Lung (tissue), 12 donors: ENCODE data around the gene THRB. TPM values are rescaled to one million over a fixed set of nuclear protein-coding genes. Genes with fewer than 3 reads are reported as not detected.

ENCODE experiments used
- ATAC-seq: fragments of 200-7000 bp; cut with Tn5 transposase; one replicate; pipeline ENCODE4 v1.9.1; 2020; ENCODE audit warnings: moderate number of reproducible peaks; ENCODE audit not compliant: insufficient read depth, low FRiP score
- DNase-seq, 3 donors: peaks; one replicate each; pipeline ENCODE4 v3.0.0-alpha.2; 2013 to 2017
- H3K27ac ChIP-seq, 2 donors: one replicate each; pipeline ENCODE4 v1.5.1; 2013; ENCODE audit warnings: mild to moderate bottlenecking in 2 of 2, moderate library complexity in 2 of 2, control low read depth in 1 of 2, inconsistent platforms in 1 of 2, low read depth in 1 of 2, low read length in 1 of 2
- H3K27me3 ChIP-seq, 3 donors: one replicate each; pipeline ENCODE4 v1.5.1; 2013; ENCODE audit warnings: low read length in 2 of 3; ENCODE audit not compliant: control insufficient read depth in 3 of 3, insufficient read depth in 3 of 3
- H3K36me3 ChIP-seq, 4 donors: one replicate each; pipeline ENCODE4 v1.5.1; 2013; ENCODE audit warnings: low read length in 4 of 4, mild to moderate bottlenecking in 1 of 4, moderate library complexity in 1 of 4; ENCODE audit not compliant: control insufficient read depth in 4 of 4, insufficient read depth in 4 of 4
- H3K4me1 ChIP-seq, 5 donors: one replicate each; pipeline ENCODE4 v1.5.1; 2013; ENCODE audit warnings: low read length in 5 of 5, mild to moderate bottlenecking in 2 of 5, moderate library complexity in 1 of 5; ENCODE audit not compliant: control insufficient read depth in 5 of 5, insufficient read depth in 5 of 5
- H3K4me3 ChIP-seq: one replicate; pipeline ENCODE4 v1.5.1; 2013; ENCODE audit warnings: mild to moderate bottlenecking, control low read depth, moderate library complexity
- H3K9ac ChIP-seq, 2 donors: one replicate each; pipeline ENCODE4 v1.5.1; 2013; ENCODE audit warnings: low read length in 2 of 2, control low read depth in 1 of 2; ENCODE audit not compliant: insufficient read depth in 1 of 2
- H3K9me3 ChIP-seq, 4 donors: one replicate each; pipeline ENCODE4 v1.5.1; 2013; ENCODE audit warnings: low read length in 3 of 4, mild to moderate bottlenecking in 1 of 4, moderate library complexity in 1 of 4; ENCODE audit not compliant: control insufficient read depth in 4 of 4, insufficient read depth in 3 of 4
- WGBS, 2 donors: extraction: QIAGEN DNeasy Blood & Tissue Kit; methylation state at CpG; one replicate each; pipeline ENCODE4 v1.1.7; 2013; 5-methylcytosine and 5-hydroxymethylcytosine counted together
- polyA plus RNA-seq, 2 donors: library from polyadenylated mRNA; stranded (reverse); fragments of 200-250 nt; gene quantifications; one replicate each; pipeline ENCODE4 v1.2.1, GENCODE V29; 2013
- total RNA-seq, 2 donors: library from RNA; depleted of rRNA in 1 of 2; stranded (reverse); fragments of >200 nt in 1 of 2; gene quantifications; one replicate each; pipeline ENCODE4 v1.2.1, GENCODE V29; 2014 to 2021
- TF ChIP-seq, protein P1 (sequence below): IDR thresholded peaks from 2 replicates; pipeline ENCODE4 v1.5.1; 2012; ENCODE audit warnings: mild to moderate bottlenecking; ENCODE audit errors: control extremely low read depth, extremely low read depth
- donor health status: control.
- donor health status: control.
- donor health status: Bipolar disorder and iron deficiency.
- donor health status: healthy.
- donor health status: DM: yes; HTN: yes; CAD: no.

THRB gene
- total and polyA plus RNA-seq, 4 donors, result 2.1 to 23.5 (median 6.1) TPM

DNA sequence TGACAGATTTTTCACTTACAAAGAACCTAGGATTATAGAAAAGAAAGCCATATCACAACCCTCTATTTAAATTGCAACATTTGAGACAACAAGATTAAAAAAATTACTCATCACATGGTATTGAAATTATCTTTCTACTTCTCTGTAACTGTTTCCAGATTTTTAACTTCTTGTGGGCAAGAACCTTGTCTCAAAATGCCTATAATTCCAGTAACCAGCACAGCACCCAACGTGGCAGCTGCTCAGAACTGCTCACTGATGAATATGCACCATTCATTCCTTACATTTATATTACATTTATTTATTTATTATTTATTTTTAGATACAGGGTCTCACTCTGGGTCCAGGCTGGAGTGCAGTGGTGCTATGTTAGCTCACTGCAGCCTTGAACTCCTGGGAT lies 216.1 kb downstream of the THRB start:
- DNase-seq (no peak), ATAC-seq (no peak)
- WGBS, 2 donors, result 76 to 86% methylated on average over 1 of the region's 1 CpG
- H3K4me1 ChIP-seq, result no peaks in the 10 kb centered on the region
- H3K27ac ChIP-seq, result no peak overlapping the region
- H3K9ac ChIP-seq, result no peak overlapping the region
- TF ChIP-seq, protein P1, sequence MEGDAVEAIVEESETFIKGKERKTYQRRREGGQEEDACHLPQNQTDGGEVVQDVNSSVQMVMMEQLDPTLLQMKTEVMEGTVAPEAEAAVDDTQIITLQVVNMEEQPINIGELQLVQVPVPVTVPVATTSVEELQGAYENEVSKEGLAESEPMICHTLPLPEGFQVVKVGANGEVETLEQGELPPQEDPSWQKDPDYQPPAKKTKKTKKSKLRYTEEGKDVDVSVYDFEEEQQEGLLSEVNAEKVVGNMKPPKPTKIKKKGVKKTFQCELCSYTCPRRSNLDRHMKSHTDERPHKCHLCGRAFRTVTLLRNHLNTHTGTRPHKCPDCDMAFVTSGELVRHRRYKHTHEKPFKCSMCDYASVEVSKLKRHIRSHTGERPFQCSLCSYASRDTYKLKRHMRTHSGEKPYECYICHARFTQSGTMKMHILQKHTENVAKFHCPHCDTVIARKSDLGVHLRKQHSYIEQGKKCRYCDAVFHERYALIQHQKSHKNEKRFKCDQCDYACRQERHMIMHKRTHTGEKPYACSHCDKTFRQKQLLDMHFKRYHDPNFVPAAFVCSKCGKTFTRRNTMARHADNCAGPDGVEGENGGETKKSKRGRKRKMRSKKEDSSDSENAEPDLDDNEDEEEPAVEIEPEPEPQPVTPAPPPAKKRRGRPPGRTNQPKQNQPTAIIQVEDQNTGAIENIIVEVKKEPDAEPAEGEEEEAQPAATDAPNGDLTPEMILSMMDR, result no peak
- no peaks in the 10 kb centered on the region for H3K27me3 ChIP-seq
- H3K9me3 ChIP-seq, result no peaks in the 10 kb centered on the region
- no peaks in the 10 kb centered on the region for H3K36me3 ChIP-seq
- H3K4me3 ChIP-seq, result no peak overlapping the region

- no peak for ATAC-seq
- Histone ChIP-seq H3K27ac (no peak overlapping the region), H3K9me3 (no peaks in the 10 kb centered on the region), H3K4me1 (no peaks in the 10 kb centered on the region), H3K36me3 (no peaks in the 10 kb centered on the region), H3K9ac (no peak overlapping the region), H3K4me3 (no peak overlapping the region), H3K27me3 (no peaks in the 10 kb centered on the region)
- TF ChIP-seq, protein P1, result no peak
- WGBS, 2 donors, result 90% methylated on average over 2 of the region's 2 CpGs
- no peak for DNase-seq
Measured at GRCh38 chr3:24273491-24273890, 221.2 kb downstream of the THRB start.

DNA sequence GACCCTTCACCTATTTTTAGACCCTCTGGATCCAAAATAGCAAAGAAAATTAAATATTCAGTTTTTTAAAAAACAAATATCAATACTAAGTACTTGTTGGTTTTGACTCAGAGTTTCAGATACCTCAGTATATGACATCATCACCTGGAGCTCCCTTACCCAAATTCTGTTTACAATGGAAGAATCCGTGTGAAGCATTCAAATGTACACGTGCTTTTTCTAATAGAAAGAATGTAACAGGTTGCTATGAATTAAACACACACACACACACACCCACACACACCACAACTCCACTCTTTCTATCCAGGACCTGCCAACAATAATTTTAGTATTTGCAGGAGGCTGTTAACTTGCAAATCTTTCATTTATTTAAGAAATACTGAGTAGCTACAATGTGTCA lies 221.8 kb downstream of the THRB start:
- Histone ChIP-seq H3K27me3 (no peaks in the 10 kb centered on the region), H3K9me3 (no peaks in the 10 kb centered on the region), H3K27ac (no peak overlapping the region), H3K4me3 (no peak overlapping the region), H3K9ac (no peak overlapping the region), H3K36me3 (no peaks in the 10 kb centered on the region), H3K4me1 (no peaks in the 10 kb centered on the region)
- DNase-seq (no peak), ATAC-seq (no peak)
- TF ChIP-seq, protein P1, result no peak
- 60 to 83% methylated on average over 2 of the region's 2 CpGs for WGBS, 2 donors

- Histone ChIP-seq H3K27ac (no peak overlapping the region), H3K36me3 (no peaks in the 10 kb centered on the region), H3K27me3 (no peaks in the 10 kb centered on the region), H3K4me3 (no peak overlapping the region), H3K4me1 (no peaks in the 10 kb centered on the region), H3K9ac (no peak overlapping the region), H3K9me3 (no peaks in the 10 kb centered on the region)
- no peak for ATAC-seq
- TF ChIP-seq, protein P1, result no peak
- no peak for DNase-seq
Measured at GRCh38 chr3:24272408-24272807, 222.2 kb downstream of the THRB start.
